Measurements from ENCODE around the gene RPL15.

DNA sequence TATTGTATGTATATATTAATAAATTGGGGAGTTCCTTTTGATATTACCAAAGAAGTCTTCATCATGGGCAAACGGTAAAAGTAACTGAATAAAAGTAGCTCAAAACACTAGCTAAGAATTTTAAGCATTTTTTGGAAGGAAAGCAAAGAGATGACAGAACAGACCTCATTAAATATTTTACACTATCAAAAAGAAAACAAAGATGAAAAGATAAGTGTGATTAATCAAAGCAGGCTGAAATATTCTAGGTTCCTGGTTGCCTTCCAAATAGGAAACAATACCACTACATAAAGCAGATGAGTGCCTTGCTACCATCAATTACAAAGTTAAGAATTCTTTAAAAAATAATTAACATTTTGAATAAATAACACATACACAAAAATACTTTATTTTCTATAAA, 3.8 kb upstream of the RPL15 start:
- TF ChIP-seq, protein P1, sequence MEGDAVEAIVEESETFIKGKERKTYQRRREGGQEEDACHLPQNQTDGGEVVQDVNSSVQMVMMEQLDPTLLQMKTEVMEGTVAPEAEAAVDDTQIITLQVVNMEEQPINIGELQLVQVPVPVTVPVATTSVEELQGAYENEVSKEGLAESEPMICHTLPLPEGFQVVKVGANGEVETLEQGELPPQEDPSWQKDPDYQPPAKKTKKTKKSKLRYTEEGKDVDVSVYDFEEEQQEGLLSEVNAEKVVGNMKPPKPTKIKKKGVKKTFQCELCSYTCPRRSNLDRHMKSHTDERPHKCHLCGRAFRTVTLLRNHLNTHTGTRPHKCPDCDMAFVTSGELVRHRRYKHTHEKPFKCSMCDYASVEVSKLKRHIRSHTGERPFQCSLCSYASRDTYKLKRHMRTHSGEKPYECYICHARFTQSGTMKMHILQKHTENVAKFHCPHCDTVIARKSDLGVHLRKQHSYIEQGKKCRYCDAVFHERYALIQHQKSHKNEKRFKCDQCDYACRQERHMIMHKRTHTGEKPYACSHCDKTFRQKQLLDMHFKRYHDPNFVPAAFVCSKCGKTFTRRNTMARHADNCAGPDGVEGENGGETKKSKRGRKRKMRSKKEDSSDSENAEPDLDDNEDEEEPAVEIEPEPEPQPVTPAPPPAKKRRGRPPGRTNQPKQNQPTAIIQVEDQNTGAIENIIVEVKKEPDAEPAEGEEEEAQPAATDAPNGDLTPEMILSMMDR (IDR thresholded peaks at IDR 0.05; ENCODE audit: low read length) = no peak
- TF ChIP-seq EZH2phosphoT487 (IDR thresholded peaks at IDR 0.05; ENCODE audit: low read length) (no peak), EZH2 (optimal IDR thresholded peaks at IDR 0.05; ENCODE audit: low read depth, low read length) (no peak)
